ENCODE results near the gene PON3.

GRCh38 chr7:95317966-95318365 lies 78.2 kb downstream of the PON3 start:
- TF ChIP-seq RCOR2 (CRISPR knock-in tag; IDR thresholded peaks at IDR 0.05) (no peak), ZFX (CRISPR knock-in tag; IDR thresholded peaks at IDR 0.05; ENCODE audit: low read depth) (no peak), EZH2 (conservative IDR thresholded peaks at IDR 0.05; ENCODE audit: low read depth, low read length) (no peak), KDM5A (IDR thresholded peaks at IDR 0.05; ENCODE audit: borderline replicate concordance, low read length) (no peak), RFX5 (IDR thresholded peaks at IDR 0.05; ENCODE audit: low read depth, low read length) (no peak), MYNN (CRISPR knock-in tag; IDR thresholded peaks at IDR 0.05; ENCODE audit: low read depth) (no peak), CTCF (CRISPR knock-in tag; IDR thresholded peaks at IDR 0.05) (no peak), FOSL2 (CRISPR knock-in tag; IDR thresholded peaks at IDR 0.05) (no peak), KAT2B (IDR thresholded peaks at IDR 0.05; ENCODE audit: borderline replicate concordance, low read depth, low read length) (no peak), ZNF343 (CRISPR knock-in tag; IDR thresholded peaks at IDR 0.05) (no peak), ATF1 (CRISPR knock-in tag; IDR thresholded peaks at IDR 0.05) (no peak)
- TF ChIP-seq, protein P1, sequence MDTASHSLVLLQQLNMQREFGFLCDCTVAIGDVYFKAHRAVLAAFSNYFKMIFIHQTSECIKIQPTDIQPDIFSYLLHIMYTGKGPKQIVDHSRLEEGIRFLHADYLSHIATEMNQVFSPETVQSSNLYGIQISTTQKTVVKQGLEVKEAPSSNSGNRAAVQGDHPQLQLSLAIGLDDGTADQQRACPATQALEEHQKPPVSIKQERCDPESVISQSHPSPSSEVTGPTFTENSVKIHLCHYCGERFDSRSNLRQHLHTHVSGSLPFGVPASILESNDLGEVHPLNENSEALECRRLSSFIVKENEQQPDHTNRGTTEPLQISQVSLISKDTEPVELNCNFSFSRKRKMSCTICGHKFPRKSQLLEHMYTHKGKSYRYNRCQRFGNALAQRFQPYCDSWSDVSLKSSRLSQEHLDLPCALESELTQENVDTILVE (CRISPR knock-in tag; IDR thresholded peaks at IDR 0.05) = no peak
- TF ChIP-seq, protein P2, sequence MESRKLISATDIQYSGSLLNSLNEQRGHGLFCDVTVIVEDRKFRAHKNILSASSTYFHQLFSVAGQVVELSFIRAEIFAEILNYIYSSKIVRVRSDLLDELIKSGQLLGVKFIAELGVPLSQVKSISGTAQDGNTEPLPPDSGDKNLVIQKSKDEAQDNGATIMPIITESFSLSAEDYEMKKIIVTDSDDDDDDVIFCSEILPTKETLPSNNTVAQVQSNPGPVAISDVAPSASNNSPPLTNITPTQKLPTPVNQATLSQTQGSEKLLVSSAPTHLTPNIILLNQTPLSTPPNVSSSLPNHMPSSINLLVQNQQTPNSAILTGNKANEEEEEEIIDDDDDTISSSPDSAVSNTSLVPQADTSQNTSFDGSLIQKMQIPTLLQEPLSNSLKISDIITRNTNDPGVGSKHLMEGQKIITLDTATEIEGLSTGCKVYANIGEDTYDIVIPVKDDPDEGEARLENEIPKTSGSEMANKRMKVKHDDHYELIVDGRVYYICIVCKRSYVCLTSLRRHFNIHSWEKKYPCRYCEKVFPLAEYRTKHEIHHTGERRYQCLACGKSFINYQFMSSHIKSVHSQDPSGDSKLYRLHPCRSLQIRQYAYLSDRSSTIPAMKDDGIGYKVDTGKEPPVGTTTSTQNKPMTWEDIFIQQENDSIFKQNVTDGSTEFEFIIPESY (CRISPR knock-in tag; IDR thresholded peaks at IDR 0.05) = no peak

Data from HepG2 (cell line).